ENCODE data around the gene SMU1.

SMU1 gene

GRCh38 chr9:33105959-33106358 lies 29.5 kb upstream of the SMU1 start:
- Histone ChIP-seq H4K91ac (ENCODE audit: low read length) (no peak overlapping the region), H3K9me3 (ENCODE audit: control insufficient read depth, low read length) (no peaks in the 10 kb centered on the region), H2BK120ac (ENCODE audit: low read depth, low read length) (no peak overlapping the region), H3K27me3 (ENCODE audit: control insufficient read depth in 1 of 2, insufficient read depth in 1 of 2, low read length in 2 of 2) (no peaks in the 10 kb centered on the region), H3K4me1 (ENCODE audit: control insufficient read depth, insufficient read depth, low read depth, low read length) (peaks cover 32% of the 10 kb centered on the region), H3K36me3 (ENCODE audit: control insufficient read depth in 1 of 2, insufficient read depth in 2 of 2, low read depth in 1 of 2, low read length in 2 of 2) (peaks cover 6 to 11% of the 10 kb centered on the region in 2 experiments), H3K23ac (ENCODE audit: low read length in 2 of 2) (no peak overlapping the region), H4K8ac (ENCODE audit: low read length) (no peak overlapping the region), H2BK15ac (ENCODE audit: low read depth, poor library complexity, severe bottlenecking) (no peak overlapping the region), H2BK5ac (ENCODE audit: low read depth, low read length, poor library complexity, severe bottlenecking) (no peak overlapping the region), H3K79me1 (replicated peaks; ENCODE audit: low read length, poor library complexity, severe bottlenecking) (no peaks in the 10 kb centered on the region), H3K27ac (ENCODE audit: low read length, poor library complexity, severe bottlenecking) (no peak overlapping the region), H2BK12ac (ENCODE audit: low read length in 2 of 2) (no peak overlapping the region), H3K4me3 (ENCODE audit: insufficient read depth in 1 of 2, low read depth in 1 of 2, low read length in 2 of 2) (no peak overlapping the region), H3K9ac (ENCODE audit: low read length) (peak overlapping the region; percentile 1), H2AFZ (ENCODE audit: low read depth, low read length) (no peak overlapping the region), H2AK5ac (ENCODE audit: low read length, severe bottlenecking) (peak overlapping the region; percentile 88), H3K4ac (ENCODE audit: low read depth in 1 of 2, low read length in 2 of 2) (no peak overlapping the region), H3K18ac (ENCODE audit: low read depth in 1 of 2, low read length in 2 of 2) (no peak overlapping the region), H3K4me2 (ENCODE audit: low read length, poor library complexity, severe bottlenecking) (no peak overlapping the region), H3K14ac (ENCODE audit: low read length in 2 of 2) (no peak overlapping the region)
- WGBS = 100% methylated on average over 1 of the region's 1 CpG
- DNase-seq = no peak

- no peak overlapping the region for H2BK12ac ChIP-seq (ENCODE audit: low read length in 2 of 2)
- no peak for DNase-seq
- H3K36me3 ChIP-seq (ENCODE audit: control insufficient read depth in 1 of 2, insufficient read depth in 2 of 2, low read depth in 1 of 2, low read length in 2 of 2) = peaks cover 6 to 7% of the 10 kb centered on the region in 2 experiments
These were observed 29.0 kb upstream of the SMU1 start for GRCh38 chr9:33105504-33105903.

GRCh38 chr9:33104401-33104800 lies 27.9 kb upstream of the SMU1 start:
- H4K91ac ChIP-seq (ENCODE audit: low read length) = no peak overlapping the region
- H3K27me3 ChIP-seq (ENCODE audit: control insufficient read depth in 1 of 2, insufficient read depth in 1 of 2, low read length in 2 of 2) = no peaks in the 10 kb centered on the region
- H3K18ac ChIP-seq (ENCODE audit: low read depth in 1 of 2, low read length in 2 of 2) = no peak overlapping the region
- H3K23ac ChIP-seq (ENCODE audit: low read length in 2 of 2) = no peak overlapping the region
- H3K4me1 ChIP-seq (ENCODE audit: control insufficient read depth, insufficient read depth, low read depth, low read length) = peaks cover 32% of the 10 kb centered on the region
- H3K4me3 ChIP-seq (ENCODE audit: insufficient read depth in 1 of 2, low read depth in 1 of 2, low read length in 2 of 2) = no peak overlapping the region
- H3K4ac ChIP-seq (ENCODE audit: low read depth in 1 of 2, low read length in 2 of 2) = no peak overlapping the region
- H3K9ac ChIP-seq (ENCODE audit: low read length) = no peak overlapping the region
- WGBS = 99% methylated on average over 7 of the region's 7 CpGs
- no peak overlapping the region for H4K8ac ChIP-seq (ENCODE audit: low read length)
- no peak overlapping the region for H2AK5ac ChIP-seq (ENCODE audit: low read length, severe bottlenecking)
- H3K79me1 ChIP-seq (replicated peaks; ENCODE audit: low read length, poor library complexity, severe bottlenecking) = no peaks in the 10 kb centered on the region
- no peak overlapping the region for H2AFZ ChIP-seq (ENCODE audit: low read depth, low read length)
- H3K4me2 ChIP-seq (ENCODE audit: low read length, poor library complexity, severe bottlenecking) = no peak overlapping the region
- no peak overlapping the region for H2BK5ac ChIP-seq (ENCODE audit: low read depth, low read length, poor library complexity, severe bottlenecking)
- H2BK12ac ChIP-seq (ENCODE audit: low read length in 2 of 2) = no peak overlapping the region
- H2BK120ac ChIP-seq (ENCODE audit: low read depth, low read length) = no peak overlapping the region
- H3K14ac ChIP-seq (ENCODE audit: low read length in 2 of 2) = no peak overlapping the region
- H2BK15ac ChIP-seq (ENCODE audit: low read depth, poor library complexity, severe bottlenecking) = no peak overlapping the region
- DNase-seq = no peak
- peaks cover 3% of the 10 kb centered on the region in 2 experiments for H3K36me3 ChIP-seq (ENCODE audit: control insufficient read depth in 1 of 2, insufficient read depth in 2 of 2, low read depth in 1 of 2, low read length in 2 of 2)
- no peak overlapping the region for H3K27ac ChIP-seq (ENCODE audit: low read length, poor library complexity, severe bottlenecking)
- no peaks in the 10 kb centered on the region for H3K9me3 ChIP-seq (ENCODE audit: control insufficient read depth, low read length)

More at GRCh38 chr9:33105504-33105903, 29.0 kb upstream of the SMU1 start:
- 98% methylated on average over 5 of the region's 5 CpGs for WGBS
- Histone ChIP-seq H3K27me3 (ENCODE audit: control insufficient read depth in 1 of 2, insufficient read depth in 1 of 2, low read length in 2 of 2) (no peaks in the 10 kb centered on the region), H3K4me1 (ENCODE audit: control insufficient read depth, insufficient read depth, low read depth, low read length) (peaks cover 32% of the 10 kb centered on the region), H3K23ac (ENCODE audit: low read length in 2 of 2) (no peak overlapping the region), H2AK5ac (ENCODE audit: low read length, severe bottlenecking) (no peak overlapping the region), H3K9ac (ENCODE audit: low read length) (no peak overlapping the region), H4K8ac (ENCODE audit: low read length) (no peak overlapping the region), H2BK120ac (ENCODE audit: low read depth, low read length) (no peak overlapping the region), H3K4ac (ENCODE audit: low read depth in 1 of 2, low read length in 2 of 2) (no peak overlapping the region), H4K91ac (ENCODE audit: low read length) (no peak overlapping the region), H3K27ac (ENCODE audit: low read length, poor library complexity, severe bottlenecking) (no peak overlapping the region), H2BK5ac (ENCODE audit: low read depth, low read length, poor library complexity, severe bottlenecking) (no peak overlapping the region), H3K9me3 (ENCODE audit: control insufficient read depth, low read length) (no peaks in the 10 kb centered on the region), H3K4me3 (ENCODE audit: insufficient read depth in 1 of 2, low read depth in 1 of 2, low read length in 2 of 2) (no peak overlapping the region), H3K18ac (ENCODE audit: low read depth in 1 of 2, low read length in 2 of 2) (no peak overlapping the region), H3K4me2 (ENCODE audit: low read length, poor library complexity, severe bottlenecking) (no peak overlapping the region), H3K14ac (ENCODE audit: low read length in 2 of 2) (no peak overlapping the region), H2AFZ (ENCODE audit: low read depth, low read length) (no peak overlapping the region), H2BK15ac (ENCODE audit: low read depth, poor library complexity, severe bottlenecking) (no peak overlapping the region), H3K79me1 (replicated peaks; ENCODE audit: low read length, poor library complexity, severe bottlenecking) (no peaks in the 10 kb centered on the region)

- DNase-seq = no peak
- peaks cover 32% of the 10 kb centered on the region for H3K4me1 ChIP-seq (ENCODE audit: control insufficient read depth, insufficient read depth, low read depth, low read length)
- no peak overlapping the region for H4K91ac ChIP-seq (ENCODE audit: low read length)
- H3K4me3 ChIP-seq (ENCODE audit: insufficient read depth in 1 of 2, low read depth in 1 of 2, low read length in 2 of 2) = no peak overlapping the region
- H2BK15ac ChIP-seq (ENCODE audit: low read depth, poor library complexity, severe bottlenecking) = no peak overlapping the region
- H2AK5ac ChIP-seq (ENCODE audit: low read length, severe bottlenecking) = peak overlapping the region; percentile 7
- H3K14ac ChIP-seq (ENCODE audit: low read length in 2 of 2) = no peak overlapping the region
- no peaks in the 10 kb centered on the region for H3K9me3 ChIP-seq (ENCODE audit: control insufficient read depth, low read length)
- no peak overlapping the region for H2BK120ac ChIP-seq (ENCODE audit: low read depth, low read length)
- no peak overlapping the region for H2AFZ ChIP-seq (ENCODE audit: low read depth, low read length)
- H2BK5ac ChIP-seq (ENCODE audit: low read depth, low read length, poor library complexity, severe bottlenecking) = no peak overlapping the region
- H3K27ac ChIP-seq (ENCODE audit: low read length, poor library complexity, severe bottlenecking) = no peak overlapping the region
- H3K18ac ChIP-seq (ENCODE audit: low read depth in 1 of 2, low read length in 2 of 2) = no peak overlapping the region
- H3K27me3 ChIP-seq (ENCODE audit: control insufficient read depth in 1 of 2, insufficient read depth in 1 of 2, low read length in 2 of 2) = no peaks in the 10 kb centered on the region
- no peak overlapping the region for H3K9ac ChIP-seq (ENCODE audit: low read length)
- no peak overlapping the region for H4K8ac ChIP-seq (ENCODE audit: low read length)
- WGBS = 96% methylated on average over 8 of the region's 8 CpGs
- H2BK12ac ChIP-seq (ENCODE audit: low read length in 2 of 2) = no peak overlapping the region
- H3K4ac ChIP-seq (ENCODE audit: low read depth in 1 of 2, low read length in 2 of 2) = no peak overlapping the region
- H3K36me3 ChIP-seq (ENCODE audit: control insufficient read depth in 1 of 2, insufficient read depth in 2 of 2, low read depth in 1 of 2, low read length in 2 of 2) = peaks cover 0 to 3% of the 10 kb centered on the region in 2 experiments
- H3K23ac ChIP-seq (ENCODE audit: low read length in 2 of 2) = no peak overlapping the region
- H3K79me1 ChIP-seq (replicated peaks; ENCODE audit: low read length, poor library complexity, severe bottlenecking) = no peaks in the 10 kb centered on the region
- H3K4me2 ChIP-seq (ENCODE audit: low read length, poor library complexity, severe bottlenecking) = no peak overlapping the region
These were observed 27.2 kb upstream of the SMU1 start for GRCh38 chr9:33103501-33104281.
